Nephron (organoid): ENCODE results near the gene LYSMD1.

Source experiments
- H3K27ac Mint-ChIP-seq, 3 experiments: 2 replicates each; pipeline ENCODE4 v1.8.0; 2020; ENCODE audit warnings: mixed read lengths in 3 of 3, mild to moderate bottlenecking in 2 of 3, moderate library complexity in 1 of 3
- H3K27me3 Mint-ChIP-seq: 2 replicates; pipeline ENCODE4 v1.8.0; 2021; ENCODE audit warnings: low read depth, mild to moderate bottlenecking, moderate library complexity, mixed read lengths
- H3K36me3 Mint-ChIP-seq: 2 replicates; pipeline ENCODE4 v1.8.0; 2020; ENCODE audit warnings: low read depth, mixed read lengths
- H3K4me1 Mint-ChIP-seq: 2 replicates; pipeline ENCODE4 v1.8.0; 2020; ENCODE audit warnings: mixed read lengths
- H3K4me3 Mint-ChIP-seq, 3 experiments: 2 replicates each; pipeline ENCODE4 v1.8.0; 2020; ENCODE audit warnings: mild to moderate bottlenecking in 3 of 3, mixed read lengths in 3 of 3, moderate library complexity in 2 of 3
- H3K9me3 Mint-ChIP-seq: 2 replicates; pipeline ENCODE4 v1.8.0; 2020; ENCODE audit warnings: mixed read lengths
- CTCF ChIP-seq, 3 experiments: fragments of 200-600 bp; sonication (generic); IDR thresholded peaks; one replicate each; pipeline ENCODE4 v1.5.0; 2021; ENCODE audit warnings: antibody characterized with exemption in 3 of 3; ENCODE audit not compliant: unreplicated experiment in 3 of 3

Gene LYSMD1

GRCh38 chr1:151157067-151157531, 8.6 kb downstream of the LYSMD1 start:
- no peaks in the 10 kb centered on the region for H3K4me1 Mint-ChIP-seq
- H3K27ac Mint-ChIP-seq = no peak overlapping the region
- H3K36me3 Mint-ChIP-seq = peaks cover 31% of the 10 kb centered on the region
- no peak for TF ChIP-seq CTCF (IDR thresholded peaks at IDR 0.05; ENCODE audit: unreplicated experiment in 3 of 3)
- no peaks in the 10 kb centered on the region for H3K9me3 Mint-ChIP-seq
- H3K4me3 Mint-ChIP-seq = no peak overlapping the region
- H3K27me3 Mint-ChIP-seq = no peaks in the 10 kb centered on the region

GRCh38 chr1:151156515-151156819, 9.2 kb downstream of the LYSMD1 start, which contains the start of gene TNFAIP8L2:
TSS of gene TNFAIP8L2 (plus strand) at chr1:151156649. CDS start at chr1:151158698, 2,049 bp downstream.
- Mint-ChIP-seq H3K36me3 (peaks cover 26% of the 10 kb centered on the region), H3K27ac (no peak within 1 kb of the TSS), H3K27me3 (no peaks in the 10 kb centered on the region), H3K4me3 (no peak within 1 kb of the TSS), H3K9me3 (no peaks in the 10 kb centered on the region), H3K4me1 (no peaks in the 10 kb centered on the region)
- TF ChIP-seq CTCF (IDR thresholded peaks at IDR 0.05; ENCODE audit: unreplicated experiment in 3 of 3) = no peak

- H3K4me3 Mint-ChIP-seq = peak overlapping the region; percentile 87 to 89 (median 88)
- peaks cover 40% of the 10 kb centered on the region for H3K4me1 Mint-ChIP-seq
- TF ChIP-seq CTCF (IDR thresholded peaks at IDR 0.05; ENCODE audit: unreplicated experiment in 3 of 3) = no peak
- no peaks in the 10 kb centered on the region for H3K27me3 Mint-ChIP-seq
- H3K27ac Mint-ChIP-seq = peak overlapping the region; percentile 33 to 88 (median 85)
- H3K36me3 Mint-ChIP-seq = no peaks in the 10 kb centered on the region
- no peaks in the 10 kb centered on the region for H3K9me3 Mint-ChIP-seq
Measured at GRCh38 chr1:151147665-151148064, 18.0 kb downstream of the LYSMD1 start.

GRCh38 chr1:151147132-151147503, 18.6 kb downstream of the LYSMD1 start:
- no peak for TF ChIP-seq CTCF (IDR thresholded peaks at IDR 0.05; ENCODE audit: unreplicated experiment in 3 of 3)
- Mint-ChIP-seq H3K27ac (peak overlapping the region; percentile 33 to 88 (median 85)), H3K4me1 (peaks cover 40% of the 10 kb centered on the region), H3K27me3 (no peaks in the 10 kb centered on the region), H3K9me3 (no peaks in the 10 kb centered on the region), H3K4me3 (peak overlapping the region; percentile 87 to 89 (median 88)), H3K36me3 (no peaks in the 10 kb centered on the region)

GRCh38 chr1:151146412-151147131, 19.1 kb downstream of the LYSMD1 start, which contains the start of gene SEMA6C:
TSS of gene SEMA6C (minus strand) at chr1:151146631. CDS start at chr1:151142621, 4,010 bp downstream.
- H3K4me3 Mint-ChIP-seq = peak within 1 kb of the TSS; percentile 87 to 89 (median 88)
- H3K27me3 Mint-ChIP-seq = no peaks in the 10 kb centered on the region
- no peaks in the 10 kb centered on the region for H3K36me3 Mint-ChIP-seq
- no peak for TF ChIP-seq CTCF (IDR thresholded peaks at IDR 0.05; ENCODE audit: unreplicated experiment in 3 of 3)
- no peaks in the 10 kb centered on the region for H3K9me3 Mint-ChIP-seq
- H3K27ac Mint-ChIP-seq = peak within 1 kb of the TSS; percentile 33 to 88 (median 85)
- peaks cover 40% of the 10 kb centered on the region for H3K4me1 Mint-ChIP-seq

- no peaks in the 10 kb centered on the region for H3K36me3 Mint-ChIP-seq
- no peaks in the 10 kb centered on the region for H3K27me3 Mint-ChIP-seq
- TF ChIP-seq CTCF (IDR thresholded peaks at IDR 0.05; ENCODE audit: unreplicated experiment in 3 of 3) = no peak
- H3K9me3 Mint-ChIP-seq = no peaks in the 10 kb centered on the region
- H3K27ac Mint-ChIP-seq = peak overlapping the region in 2 of 3 experiments; percentile 85 to 88
- peaks cover 40% of the 10 kb centered on the region for H3K4me1 Mint-ChIP-seq
- H3K4me3 Mint-ChIP-seq = peak overlapping the region; percentile 87 to 89 (median 88)
Measured at GRCh38 chr1:151146072-151146411, 19.7 kb downstream of the LYSMD1 start.
